NOMO-1 treated with dmso at 0.1 percent for 144 hours (cell line): ENCODE data around the gene CXCL9.
"Not testable (repeated sequence)": the region's sequence is repeated elsewhere in the genome, so short reads cannot be mapped to it uniquely, and the experiment has no call there.

ENCODE experiments used
- DNase-seq: peaks from one replicate; lab custom pipeline; 2025; ENCODE audit not compliant: unreplicated experiment; lab: John Stamatoyannopoulos, UW

CXCL9 gene

DNA sequence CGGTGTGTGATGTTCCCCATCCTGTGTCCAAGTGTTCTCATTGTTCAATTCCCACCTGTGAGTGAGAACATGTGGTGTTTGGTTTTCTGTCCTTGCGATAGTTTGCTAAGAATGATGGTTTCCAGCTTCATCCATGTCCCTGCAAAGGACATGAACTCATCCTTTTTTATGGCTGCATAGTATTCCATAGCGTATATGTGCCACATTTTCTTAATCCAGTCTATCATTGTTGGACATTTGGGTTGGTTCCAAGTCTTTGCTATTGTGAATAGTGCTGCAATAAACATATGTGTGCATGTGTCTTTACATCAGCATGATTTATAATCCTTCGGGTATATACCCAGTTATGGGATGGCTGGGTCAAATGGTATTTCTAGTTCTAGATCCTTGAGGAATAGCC lies 45.2 kb downstream of the CXCL9 start:
- not testable (repeated sequence) for DNase-seq

DNA sequence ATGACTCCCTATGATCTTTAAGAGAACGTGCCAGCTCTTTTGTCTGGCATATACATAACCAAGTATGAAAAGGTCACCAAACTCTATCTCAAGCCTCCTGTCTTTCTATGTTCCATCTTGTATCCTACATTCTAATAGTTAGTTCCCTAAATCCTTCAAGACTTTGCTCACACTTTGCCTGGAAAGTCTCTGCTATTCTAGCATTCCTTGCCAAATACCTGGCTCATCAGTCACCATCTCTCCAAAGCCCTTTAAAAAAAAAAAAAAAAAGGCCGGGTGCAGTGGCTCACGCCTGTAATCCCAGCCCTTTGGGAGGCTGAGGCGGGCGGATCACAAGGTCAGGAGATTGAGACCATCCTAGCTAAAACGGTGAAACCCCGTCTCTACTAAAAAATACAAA lies 48.8 kb downstream of the CXCL9 start:
- not testable (repeated sequence) for DNase-seq

DNA sequence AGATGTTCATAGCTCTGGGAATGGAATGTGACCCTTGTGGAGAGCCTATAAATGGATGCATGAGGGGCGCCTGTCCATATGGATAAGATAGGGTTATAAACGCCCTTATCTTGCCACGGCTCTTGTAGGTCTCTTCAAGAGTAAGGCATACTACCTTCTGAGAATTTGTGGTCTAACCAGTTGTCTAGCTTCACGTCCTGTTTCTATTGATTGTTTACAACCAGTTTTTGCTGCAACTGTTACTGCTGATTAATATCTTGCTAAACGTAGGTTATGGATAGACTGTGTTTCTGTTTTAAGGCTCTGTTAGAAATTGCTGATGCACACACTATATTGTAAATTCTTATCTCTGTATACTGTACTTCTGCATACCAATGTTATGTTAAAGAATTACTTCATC lies 52.5 kb downstream of the CXCL9 start:
- DNase-seq: not testable (repeated sequence)

DNA sequence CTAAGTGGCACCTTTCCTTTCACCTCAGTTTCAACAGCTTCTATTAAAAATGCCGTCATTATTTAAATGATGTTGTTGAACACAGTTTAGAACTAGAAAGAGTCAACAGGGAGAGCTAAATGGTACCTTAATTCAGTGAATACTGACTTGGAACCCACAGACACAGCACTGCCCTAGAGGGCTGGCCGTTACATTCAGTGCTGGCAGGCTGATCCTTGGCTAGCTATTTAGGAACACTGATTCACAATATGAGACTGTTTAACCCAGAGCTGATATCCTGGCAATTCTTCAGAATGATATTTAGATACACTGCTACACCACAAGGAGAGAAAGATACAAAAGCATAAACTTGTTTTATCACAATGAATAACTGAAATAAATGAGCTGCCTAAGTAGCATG lies 53.8 kb downstream of the CXCL9 start:
- DNase-seq: no peak
